ENCODE data around the gene DPYD. TPM values are rescaled to one million over a fixed set of nuclear protein-coding genes. Genes with fewer than 3 reads are reported as not detected.

The DPYD gene
- total RNA-seq, 1 donor from 2014 or later: 8.8 TPM

DNA sequence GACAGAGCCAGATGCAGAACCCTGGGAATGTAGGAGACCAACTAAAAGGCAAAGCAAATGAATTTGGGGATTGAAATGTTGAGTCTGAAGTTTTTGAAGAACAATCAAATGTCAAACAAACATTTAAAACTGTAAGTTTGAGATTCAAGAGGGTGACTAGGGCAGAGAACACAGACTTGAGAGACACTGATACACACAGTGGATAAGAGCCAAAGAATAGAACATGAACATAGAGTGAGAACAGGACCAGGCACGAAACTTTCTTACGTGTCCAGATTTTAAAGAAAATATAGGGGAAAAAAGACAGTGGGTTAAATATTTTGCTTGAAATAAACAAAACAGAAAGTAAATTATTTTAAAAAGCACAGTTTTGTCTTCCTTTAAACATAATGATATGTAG lies 115.7 kb downstream of the DPYD start:
- no peak overlapping the region for H3K4me3 ChIP-seq (ENCODE audit: insufficient read depth, low read depth, low read length)

DNA sequence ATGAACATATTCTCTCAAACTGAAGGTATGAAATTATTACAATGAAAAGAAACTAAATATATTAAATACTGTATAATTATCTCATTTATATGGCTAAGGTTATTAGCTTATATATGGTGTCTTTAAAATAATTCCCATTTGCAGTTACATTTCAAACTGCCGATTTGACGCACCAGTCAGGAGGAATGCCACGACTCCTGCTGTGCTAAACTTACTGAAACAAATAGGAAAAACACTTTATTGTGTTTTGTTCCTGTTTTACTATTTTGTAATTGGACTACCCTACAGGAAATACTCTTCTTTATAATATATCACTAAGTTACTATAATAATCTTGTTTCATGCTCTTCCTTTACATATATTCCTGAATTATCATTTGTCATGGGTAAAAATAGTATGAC lies 117.8 kb downstream of the DPYD start:
- no peak overlapping the region for H3K27ac ChIP-seq (ENCODE audit: low read depth, low read length)
- H3K79me2 ChIP-seq (ENCODE audit: insufficient read depth, low read length): no peaks in the 10 kb centered on the region
- Mint-ChIP-seq H3K9me3 (ENCODE audit: unreplicated experiment) (no peaks in the 10 kb centered on the region), H3K27me3 (ENCODE audit: low read depth, unreplicated experiment) (no peaks in the 10 kb centered on the region), H3K4me1 (ENCODE audit: low read depth, unreplicated experiment) (peaks cover 4% of the 10 kb centered on the region), H3K36me3 (ENCODE audit: low read depth, unreplicated experiment) (no peaks in the 10 kb centered on the region), H3K27ac (ENCODE audit: unreplicated experiment) (no peak overlapping the region), H3K4me3 (ENCODE audit: unreplicated experiment) (no peak overlapping the region)
- H3K4me1 ChIP-seq (ENCODE audit: insufficient read depth, low read length): no peaks in the 10 kb centered on the region
- no peaks in the 10 kb centered on the region for H3K36me3 ChIP-seq (ENCODE audit: insufficient read depth, low read length)
- H3K27me3 ChIP-seq (ENCODE audit: insufficient read depth, low read length): no peaks in the 10 kb centered on the region
- H3K9ac ChIP-seq (ENCODE audit: low read length): no peak overlapping the region
- H3K4me3 ChIP-seq (ENCODE audit: insufficient read depth, low read depth, low read length): no peak overlapping the region
- TF ChIP-seq, protein P1, sequence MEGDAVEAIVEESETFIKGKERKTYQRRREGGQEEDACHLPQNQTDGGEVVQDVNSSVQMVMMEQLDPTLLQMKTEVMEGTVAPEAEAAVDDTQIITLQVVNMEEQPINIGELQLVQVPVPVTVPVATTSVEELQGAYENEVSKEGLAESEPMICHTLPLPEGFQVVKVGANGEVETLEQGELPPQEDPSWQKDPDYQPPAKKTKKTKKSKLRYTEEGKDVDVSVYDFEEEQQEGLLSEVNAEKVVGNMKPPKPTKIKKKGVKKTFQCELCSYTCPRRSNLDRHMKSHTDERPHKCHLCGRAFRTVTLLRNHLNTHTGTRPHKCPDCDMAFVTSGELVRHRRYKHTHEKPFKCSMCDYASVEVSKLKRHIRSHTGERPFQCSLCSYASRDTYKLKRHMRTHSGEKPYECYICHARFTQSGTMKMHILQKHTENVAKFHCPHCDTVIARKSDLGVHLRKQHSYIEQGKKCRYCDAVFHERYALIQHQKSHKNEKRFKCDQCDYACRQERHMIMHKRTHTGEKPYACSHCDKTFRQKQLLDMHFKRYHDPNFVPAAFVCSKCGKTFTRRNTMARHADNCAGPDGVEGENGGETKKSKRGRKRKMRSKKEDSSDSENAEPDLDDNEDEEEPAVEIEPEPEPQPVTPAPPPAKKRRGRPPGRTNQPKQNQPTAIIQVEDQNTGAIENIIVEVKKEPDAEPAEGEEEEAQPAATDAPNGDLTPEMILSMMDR (IDR thresholded peaks at IDR 0.05; ENCODE audit: insufficient read depth, low read depth, low read length): no peak
- TF ChIP-seq EZH2 (IDR thresholded peaks at IDR 0.05; ENCODE audit: insufficient read depth, low read length): no peak
- H2AFZ ChIP-seq (ENCODE audit: low read depth, low read length): no peak overlapping the region
- no peak for DNase-seq (ENCODE audit: low read depth)
- no peaks in the 10 kb centered on the region for H4K20me1 ChIP-seq (ENCODE audit: insufficient read depth, low read length)
- no peak for FAIRE-seq
- no peaks in the 10 kb centered on the region for H3K9me3 ChIP-seq (ENCODE audit: insufficient read depth, low read depth, low read length)
- no peak overlapping the region for H3K4me2 ChIP-seq (ENCODE audit: low read length)

More for the DNA sequence above, 115.7 kb downstream of the DPYD start:
- DNase-seq (ENCODE audit: low read depth) (no peak), FAIRE-seq (no peak)
- Histone ChIP-seq H3K27me3 (ENCODE audit: insufficient read depth, low read length) (no peaks in the 10 kb centered on the region), H3K27ac (ENCODE audit: low read depth, low read length) (no peak overlapping the region), H3K36me3 (ENCODE audit: insufficient read depth, low read length) (no peaks in the 10 kb centered on the region), H3K4me2 (ENCODE audit: low read length) (no peak overlapping the region), H3K9ac (ENCODE audit: low read length) (no peak overlapping the region), H3K4me1 (ENCODE audit: insufficient read depth, low read length) (no peaks in the 10 kb centered on the region), H3K9me3 (ENCODE audit: insufficient read depth, low read depth, low read length) (no peaks in the 10 kb centered on the region), H4K20me1 (ENCODE audit: insufficient read depth, low read length) (no peaks in the 10 kb centered on the region), H3K79me2 (ENCODE audit: insufficient read depth, low read length) (no peaks in the 10 kb centered on the region), H2AFZ (ENCODE audit: low read depth, low read length) (no peak overlapping the region)
- no peak overlapping the region for H3K27ac Mint-ChIP-seq (ENCODE audit: unreplicated experiment)
- no peaks in the 10 kb centered on the region for H3K27me3 Mint-ChIP-seq (ENCODE audit: low read depth, unreplicated experiment)
- TF ChIP-seq, protein P1 (IDR thresholded peaks at IDR 0.05; ENCODE audit: insufficient read depth, low read depth, low read length): no peak
- no peak for TF ChIP-seq EZH2 (IDR thresholded peaks at IDR 0.05; ENCODE audit: insufficient read depth, low read length)
- H3K9me3 Mint-ChIP-seq (ENCODE audit: unreplicated experiment): no peaks in the 10 kb centered on the region
- H3K36me3 Mint-ChIP-seq (ENCODE audit: low read depth, unreplicated experiment): peaks cover 4% of the 10 kb centered on the region
- H3K4me1 Mint-ChIP-seq (ENCODE audit: low read depth, unreplicated experiment): peaks cover 4% of the 10 kb centered on the region
- H3K4me3 Mint-ChIP-seq (ENCODE audit: unreplicated experiment): no peak overlapping the region

DNA sequence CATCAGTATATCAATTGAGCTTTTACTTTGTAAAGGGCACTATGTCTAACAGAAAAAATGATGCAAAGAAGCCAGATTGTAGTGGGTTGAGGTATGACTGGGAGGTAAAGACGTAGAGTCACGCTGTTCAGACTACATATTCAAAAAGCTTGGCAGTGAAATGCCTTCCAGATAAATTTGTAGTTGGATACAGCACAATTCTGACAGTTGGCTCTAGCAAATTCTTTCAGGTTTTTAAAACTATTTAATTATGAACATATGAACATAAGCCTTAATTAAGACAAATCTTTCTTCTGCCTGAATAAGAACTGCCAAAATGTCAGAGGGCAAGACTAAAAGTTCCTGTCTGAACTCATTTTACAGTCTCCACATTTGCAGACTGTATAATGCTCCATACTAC lies 118.8 kb downstream of the DPYD start:
- Mint-ChIP-seq H3K9me3 (ENCODE audit: unreplicated experiment) (no peaks in the 10 kb centered on the region), H3K36me3 (ENCODE audit: low read depth, unreplicated experiment) (no peaks in the 10 kb centered on the region), H3K4me3 (ENCODE audit: unreplicated experiment) (no peak overlapping the region), H3K27me3 (ENCODE audit: low read depth, unreplicated experiment) (no peaks in the 10 kb centered on the region), H3K4me1 (ENCODE audit: low read depth, unreplicated experiment) (peaks cover 7% of the 10 kb centered on the region), H3K27ac (ENCODE audit: unreplicated experiment) (no peak overlapping the region)
- H3K79me2 ChIP-seq (ENCODE audit: insufficient read depth, low read length): no peaks in the 10 kb centered on the region
- no peak overlapping the region for H3K4me2 ChIP-seq (ENCODE audit: low read length)
- no peak overlapping the region for H3K9ac ChIP-seq (ENCODE audit: low read length)
- TF ChIP-seq, protein P1 (IDR thresholded peaks at IDR 0.05; ENCODE audit: insufficient read depth, low read depth, low read length): no peak
- TF ChIP-seq EZH2 (IDR thresholded peaks at IDR 0.05; ENCODE audit: insufficient read depth, low read length): no peak
- H3K9me3 ChIP-seq (ENCODE audit: insufficient read depth, low read depth, low read length): no peaks in the 10 kb centered on the region
- no peak for FAIRE-seq
- no peak overlapping the region for H3K27ac ChIP-seq (ENCODE audit: low read depth, low read length)
- no peaks in the 10 kb centered on the region for H3K4me1 ChIP-seq (ENCODE audit: insufficient read depth, low read length)
- no peaks in the 10 kb centered on the region for H3K27me3 ChIP-seq (ENCODE audit: insufficient read depth, low read length)
- H4K20me1 ChIP-seq (ENCODE audit: insufficient read depth, low read length): no peaks in the 10 kb centered on the region
- no peak for DNase-seq (ENCODE audit: low read depth)
- no peak overlapping the region for H2AFZ ChIP-seq (ENCODE audit: low read depth, low read length)
- no peak overlapping the region for H3K4me3 ChIP-seq (ENCODE audit: insufficient read depth, low read depth, low read length)
- H3K36me3 ChIP-seq (ENCODE audit: insufficient read depth, low read length): no peaks in the 10 kb centered on the region

All from astrocyte (in vitro differentiated cells and primary cell).